GM19455 (cell line): ENCODE results near the gene ZNF462.
"Not testable (repeated sequence)": the region's sequence is repeated elsewhere in the genome, so short reads cannot be mapped to it uniquely, and the experiment has no call there.

ENCODE experiments used
- ATAC-seq: cut with Tn5 transposase; IDR thresholded peaks from one replicate; pipeline ENCODE4 v1.9.1; 2021; ENCODE audit not compliant: unreplicated experiment

Gene ZNF462, protein sequence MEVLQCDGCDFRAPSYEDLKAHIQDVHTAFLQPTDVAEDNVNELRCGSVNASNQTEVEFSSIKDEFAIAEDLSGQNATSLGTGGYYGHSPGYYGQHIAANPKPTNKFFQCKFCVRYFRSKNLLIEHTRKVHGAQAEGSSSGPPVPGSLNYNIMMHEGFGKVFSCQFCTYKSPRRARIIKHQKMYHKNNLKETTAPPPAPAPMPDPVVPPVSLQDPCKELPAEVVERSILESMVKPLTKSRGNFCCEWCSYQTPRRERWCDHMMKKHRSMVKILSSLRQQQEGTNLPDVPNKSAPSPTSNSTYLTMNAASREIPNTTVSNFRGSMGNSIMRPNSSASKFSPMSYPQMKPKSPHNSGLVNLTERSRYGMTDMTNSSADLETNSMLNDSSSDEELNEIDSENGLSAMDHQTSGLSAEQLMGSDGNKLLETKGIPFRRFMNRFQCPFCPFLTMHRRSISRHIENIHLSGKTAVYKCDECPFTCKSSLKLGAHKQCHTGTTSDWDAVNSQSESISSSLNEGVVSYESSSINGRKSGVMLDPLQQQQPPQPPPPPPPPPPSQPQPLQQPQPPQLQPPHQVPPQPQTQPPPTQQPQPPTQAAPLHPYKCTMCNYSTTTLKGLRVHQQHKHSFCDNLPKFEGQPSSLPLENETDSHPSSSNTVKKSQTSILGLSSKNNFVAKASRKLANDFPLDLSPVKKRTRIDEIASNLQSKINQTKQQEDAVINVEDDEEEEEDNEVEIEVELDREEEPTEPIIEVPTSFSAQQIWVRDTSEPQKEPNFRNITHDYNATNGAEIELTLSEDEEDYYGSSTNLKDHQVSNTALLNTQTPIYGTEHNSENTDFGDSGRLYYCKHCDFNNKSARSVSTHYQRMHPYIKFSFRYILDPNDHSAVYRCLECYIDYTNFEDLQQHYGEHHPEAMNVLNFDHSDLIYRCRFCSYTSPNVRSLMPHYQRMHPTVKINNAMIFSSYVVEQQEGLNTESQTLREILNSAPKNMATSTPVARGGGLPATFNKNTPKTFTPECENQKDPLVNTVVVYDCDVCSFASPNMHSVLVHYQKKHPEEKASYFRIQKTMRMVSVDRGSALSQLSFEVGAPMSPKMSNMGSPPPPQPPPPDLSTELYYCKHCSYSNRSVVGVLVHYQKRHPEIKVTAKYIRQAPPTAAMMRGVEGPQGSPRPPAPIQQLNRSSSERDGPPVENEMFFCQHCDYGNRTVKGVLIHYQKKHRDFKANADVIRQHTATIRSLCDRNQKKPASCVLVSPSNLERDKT (N-terminal part only)

DNA sequence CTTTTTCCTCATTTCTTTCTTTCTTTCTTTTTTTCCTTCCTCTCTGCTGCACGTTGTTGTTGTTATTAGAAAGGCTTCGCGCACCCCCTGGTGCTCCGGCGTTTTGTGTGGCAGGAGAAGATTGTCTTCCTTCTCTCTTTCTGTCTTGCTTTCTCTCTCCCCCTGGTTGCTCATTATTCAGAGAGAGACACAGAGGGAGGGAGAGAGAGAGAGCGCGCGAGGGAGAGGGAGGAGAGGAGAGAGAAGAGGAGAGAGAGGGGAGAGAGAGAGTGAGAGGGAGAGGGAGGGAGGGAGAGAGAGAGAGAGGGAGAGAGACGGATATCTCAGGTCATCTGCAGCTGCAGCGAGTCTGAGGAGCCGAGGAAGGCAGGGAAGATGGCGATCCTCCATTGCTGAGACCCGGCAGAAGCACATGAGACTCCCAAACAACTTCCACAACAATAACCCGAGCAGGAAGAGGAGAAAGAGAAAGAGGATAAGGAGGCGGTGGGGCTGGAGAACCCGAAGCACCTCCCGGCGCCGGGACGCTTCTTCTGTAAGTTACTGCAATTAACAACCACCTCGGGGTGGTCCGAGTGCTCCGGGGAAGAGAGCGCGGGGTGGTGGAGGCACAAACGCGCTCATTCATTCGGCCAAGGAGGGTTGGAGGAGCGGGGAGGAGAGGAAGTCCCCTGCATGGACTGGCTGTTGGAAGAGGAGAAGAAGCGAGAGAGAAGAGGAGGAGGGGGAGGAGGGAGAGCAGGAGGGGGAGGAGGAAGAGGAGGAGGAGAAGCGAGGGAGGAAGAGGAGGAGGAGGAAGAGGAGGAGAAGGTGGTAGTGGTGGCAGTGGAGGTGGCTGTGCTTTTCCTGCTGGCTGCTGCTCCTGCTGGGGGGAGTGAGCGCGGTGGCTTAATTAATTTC is at the start of gene ZNF462:
ZNF462 (plus strand) TSS at position 346 of the 900 bp plus-strand sequence. CDS start 60,218 bp downstream, outside the sequence.
- ATAC-seq, result no peak

DNA sequence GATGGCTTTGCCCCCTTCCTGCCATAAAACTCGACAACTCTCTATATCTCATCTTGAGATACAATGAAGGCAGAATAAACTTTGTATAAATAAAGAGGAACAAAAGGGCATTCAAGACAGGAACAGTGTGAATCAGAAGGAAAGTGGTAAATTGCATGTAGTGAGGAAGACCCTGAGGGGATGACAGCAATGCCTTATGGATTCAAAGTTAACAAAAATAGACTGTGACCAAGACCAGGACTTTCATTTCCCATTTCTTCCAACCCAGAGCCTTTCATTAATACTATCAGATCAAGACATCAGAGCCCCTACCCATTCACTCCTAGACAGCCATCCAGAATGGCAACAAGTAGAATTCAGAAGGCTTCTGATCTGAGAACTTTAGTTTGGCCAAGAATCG is 46.4 kb upstream of the ZNF462 start:
- no peak for ATAC-seq

DNA sequence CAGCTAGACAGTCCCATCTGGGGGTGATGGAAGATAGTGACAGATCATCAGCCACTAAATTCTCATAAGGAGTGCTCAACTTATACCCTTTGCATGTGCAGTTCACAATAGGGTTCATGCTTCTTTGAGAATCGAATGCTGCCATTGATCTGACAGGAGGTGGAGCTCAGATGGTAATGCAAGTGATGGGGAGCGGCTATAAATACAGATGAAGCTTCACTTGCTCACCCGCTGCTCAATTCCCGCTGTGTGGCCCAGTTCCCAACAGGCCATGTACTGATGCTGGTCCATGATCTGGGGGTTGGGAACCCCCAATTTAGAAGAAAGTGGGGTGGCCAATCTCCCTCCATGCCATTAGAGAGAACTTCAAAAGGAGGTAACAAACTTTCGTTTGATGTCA is 44.9 kb upstream of the ZNF462 start:
- no peak for ATAC-seq

DNA sequence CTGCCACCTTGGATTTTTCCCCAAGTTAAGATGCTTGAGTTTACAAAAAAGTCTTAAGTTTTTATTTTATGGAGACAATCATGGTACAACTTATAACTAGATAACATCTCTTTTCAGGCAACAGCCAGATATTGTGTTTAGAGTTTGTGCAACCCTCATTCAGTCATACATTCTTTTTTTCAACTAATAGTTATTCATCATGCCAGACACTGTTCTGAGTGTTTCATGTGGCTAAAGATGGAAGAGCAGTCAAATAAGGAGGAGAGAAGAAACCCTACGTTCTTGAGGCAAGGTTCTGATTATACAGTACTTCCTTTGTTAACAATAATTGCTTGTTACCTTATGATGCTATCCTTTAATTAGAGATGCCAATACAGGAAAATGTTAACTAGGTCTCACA is 42.1 kb upstream of the ZNF462 start:
- ATAC-seq, result no peak

DNA sequence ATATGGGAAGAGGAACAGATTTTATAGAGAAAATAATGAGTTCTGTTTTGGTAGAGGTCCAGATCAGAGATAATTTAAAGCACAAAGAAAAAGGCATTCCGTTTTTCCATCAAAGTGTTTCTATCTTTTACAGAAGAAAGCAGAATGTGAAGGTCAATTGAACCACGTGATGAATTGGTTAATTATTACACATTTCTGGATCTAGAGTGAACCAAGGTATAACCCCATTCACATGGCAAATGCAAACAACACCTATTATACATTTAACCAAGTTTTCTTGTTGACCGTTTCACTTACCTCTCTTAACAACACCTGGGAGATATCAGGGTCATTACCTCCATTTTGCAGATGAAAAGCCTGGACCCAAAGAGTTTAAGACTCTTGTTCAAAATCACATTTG is 34.9 kb upstream of the ZNF462 start:
- no peak for ATAC-seq

DNA sequence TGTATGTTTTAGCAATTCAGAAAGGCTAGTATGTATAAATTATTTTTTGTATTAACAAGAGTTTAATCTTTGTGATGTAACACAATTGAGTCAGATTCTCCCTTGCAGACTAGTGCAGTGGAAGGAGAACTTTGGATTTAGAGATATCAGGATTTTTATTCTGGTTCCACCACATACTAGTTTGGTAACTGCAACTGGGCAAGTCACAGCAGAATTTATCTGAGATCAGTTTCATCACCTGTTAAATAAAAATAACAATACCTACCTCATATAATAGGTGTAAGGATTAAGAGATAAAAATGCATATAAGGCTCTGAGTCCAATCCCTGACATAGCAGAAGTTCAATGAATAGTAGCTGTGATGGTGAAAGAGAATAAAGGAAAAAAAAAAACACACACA is 34.0 kb upstream of the ZNF462 start:
- ATAC-seq, result no peak

DNA sequence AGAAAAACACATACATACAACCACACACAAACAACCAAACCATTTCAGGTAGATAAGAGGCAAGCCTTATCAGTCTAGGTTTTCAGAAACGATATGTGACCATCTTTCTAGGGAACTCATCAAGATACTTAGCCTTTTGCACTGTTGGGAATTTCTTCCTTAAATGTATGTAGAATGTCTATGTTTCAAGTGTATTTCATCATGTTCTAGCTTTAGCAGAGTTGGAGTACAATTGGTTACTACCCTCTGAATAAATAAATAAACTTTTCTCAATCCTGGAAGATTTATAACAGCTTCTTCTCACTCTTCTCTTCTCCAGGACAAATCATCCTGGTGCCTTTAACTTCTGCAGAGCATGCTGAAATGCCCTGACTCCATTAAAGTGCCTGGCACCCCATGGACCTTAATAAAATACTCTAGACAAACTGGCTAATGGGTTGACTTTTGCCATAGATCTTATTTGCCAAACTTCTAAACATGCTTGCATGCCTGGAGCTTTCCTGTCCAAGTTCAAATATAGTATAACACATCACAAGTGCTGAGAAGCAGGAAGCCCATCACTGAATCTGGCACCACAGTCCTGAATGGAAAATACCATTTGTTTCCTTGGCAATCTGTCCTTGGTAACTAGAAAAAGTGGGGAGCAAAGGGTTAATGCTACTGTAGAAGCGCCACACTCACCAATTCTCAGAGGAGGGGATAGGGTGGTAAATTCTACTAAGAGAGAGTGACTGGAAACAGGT is 33.1 kb upstream of the ZNF462 start:
- no peak for ATAC-seq

DNA sequence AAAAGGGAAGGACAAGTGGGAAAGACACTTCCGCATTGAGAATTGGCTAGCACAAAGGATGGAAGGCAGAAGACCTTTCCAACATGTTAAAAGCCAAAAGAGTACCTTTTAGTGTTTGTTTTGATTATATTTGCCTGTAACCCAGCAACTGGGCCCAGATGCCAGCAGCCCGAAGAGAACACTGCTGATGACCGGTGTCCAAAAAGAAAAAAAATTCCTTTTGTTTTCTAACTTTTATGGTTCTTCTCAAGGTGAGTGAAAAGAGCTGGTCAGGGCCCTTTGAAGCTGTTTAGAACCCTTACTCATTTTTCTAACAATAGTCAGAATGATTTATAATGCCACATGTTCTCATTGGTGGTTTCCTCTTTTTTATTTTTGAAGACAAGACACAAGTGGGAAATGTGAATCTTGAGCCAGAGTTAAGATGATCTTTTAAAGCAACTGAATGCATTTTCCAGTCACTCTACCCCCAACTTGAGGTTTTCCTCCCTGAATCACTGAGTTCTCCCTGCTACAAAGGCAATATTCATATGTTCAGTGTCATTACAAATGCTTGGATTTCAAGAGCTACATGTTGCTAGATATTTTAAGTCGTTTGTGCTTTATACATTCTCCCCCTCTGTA is 32.3 kb upstream of the ZNF462 start:
- no peak for ATAC-seq

DNA sequence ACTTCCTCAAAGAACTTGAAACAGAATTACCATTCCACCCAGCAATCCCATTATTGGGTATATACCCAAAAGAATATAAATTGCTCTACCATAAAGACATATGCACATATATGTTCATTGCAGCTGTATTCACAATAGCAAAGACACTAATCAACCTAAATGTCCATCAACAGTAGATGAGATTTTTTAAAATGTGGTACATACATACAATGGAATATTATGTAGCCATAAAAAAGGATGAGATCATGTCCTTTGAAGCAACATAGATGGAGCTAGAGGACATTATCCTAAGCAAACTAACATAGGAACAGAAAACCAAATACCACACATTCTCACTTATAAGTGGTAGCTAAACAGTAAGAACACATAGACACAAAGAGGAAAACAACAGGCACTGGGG is 28.1 kb upstream of the ZNF462 start:
- ATAC-seq, result no peak

DNA sequence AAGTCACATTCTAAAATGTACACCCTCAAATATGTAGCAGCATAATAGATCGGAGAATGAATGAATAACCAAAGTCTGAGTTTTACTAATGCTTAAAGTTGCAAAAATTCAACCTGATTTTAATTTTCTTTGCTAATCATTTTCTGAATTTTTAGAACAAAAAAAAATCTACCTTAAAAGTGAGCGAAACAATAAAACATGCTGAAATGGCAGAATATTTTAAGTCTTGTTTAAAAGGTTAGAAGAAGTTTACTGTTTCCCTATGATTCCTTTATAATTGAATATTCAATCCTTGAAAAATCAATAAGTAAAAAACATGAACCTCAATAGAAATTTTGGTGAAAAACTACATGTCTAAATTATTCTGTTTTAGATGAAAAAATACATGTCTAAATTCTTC is 27.1 kb upstream of the ZNF462 start:
- no peak for ATAC-seq

DNA sequence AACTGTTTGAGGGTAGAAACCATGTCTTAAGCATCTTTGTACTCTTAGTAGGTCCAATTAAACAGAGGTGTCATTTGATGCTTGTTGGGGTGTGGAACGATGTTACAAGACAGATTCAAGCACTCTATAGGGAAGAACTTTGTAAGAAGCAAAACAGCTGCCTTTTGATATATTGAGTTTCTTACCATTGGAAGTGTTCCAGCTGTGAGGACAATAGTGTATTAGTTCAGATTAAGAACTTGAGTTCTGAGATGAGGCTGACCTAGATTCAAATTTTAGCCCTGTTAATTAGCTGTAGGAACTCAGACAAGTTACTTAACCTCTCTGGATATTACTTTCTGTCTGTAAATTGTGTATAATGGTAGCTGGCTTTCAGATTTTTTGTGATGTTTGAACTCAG is 19.6 kb upstream of the ZNF462 start:
- no peak for ATAC-seq

DNA sequence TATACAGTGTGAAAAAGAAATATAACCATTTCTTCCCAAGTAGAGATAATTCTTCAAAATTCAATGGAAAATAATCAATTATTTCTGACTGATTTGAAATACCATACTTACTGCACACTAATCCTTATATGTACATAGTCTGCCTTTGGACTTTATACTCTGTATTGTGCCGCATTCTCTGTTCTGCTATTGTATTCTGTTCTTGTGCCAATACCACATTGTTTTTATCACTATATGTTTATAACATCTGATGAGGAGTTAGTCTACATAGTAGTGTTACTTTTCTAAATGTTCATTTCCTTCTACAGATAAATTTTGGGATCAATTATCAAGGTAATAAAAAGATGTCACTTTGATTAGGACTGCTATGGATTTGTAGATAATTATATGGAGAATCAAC is 16.7 kb upstream of the ZNF462 start:
- no peak for ATAC-seq

DNA sequence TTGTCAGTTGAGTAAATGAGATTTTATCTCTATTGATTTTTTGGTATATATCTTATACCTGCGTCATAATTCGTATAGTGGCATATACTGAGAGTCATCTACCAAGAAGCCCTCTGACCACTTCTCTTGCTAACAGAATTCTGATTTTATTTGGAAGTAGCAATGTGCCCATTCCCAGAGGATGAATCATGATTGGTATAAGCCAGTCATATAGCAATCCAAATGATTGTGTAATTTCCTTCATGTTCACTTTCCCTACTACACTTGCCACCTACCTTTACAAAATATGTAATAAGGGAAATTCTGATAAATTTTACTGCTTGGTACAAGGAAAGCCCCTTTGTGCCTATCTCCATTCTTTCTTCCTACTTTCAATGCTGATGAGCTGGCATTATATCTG is 16.1 kb upstream of the ZNF462 start:
- ATAC-seq, result no peak

DNA sequence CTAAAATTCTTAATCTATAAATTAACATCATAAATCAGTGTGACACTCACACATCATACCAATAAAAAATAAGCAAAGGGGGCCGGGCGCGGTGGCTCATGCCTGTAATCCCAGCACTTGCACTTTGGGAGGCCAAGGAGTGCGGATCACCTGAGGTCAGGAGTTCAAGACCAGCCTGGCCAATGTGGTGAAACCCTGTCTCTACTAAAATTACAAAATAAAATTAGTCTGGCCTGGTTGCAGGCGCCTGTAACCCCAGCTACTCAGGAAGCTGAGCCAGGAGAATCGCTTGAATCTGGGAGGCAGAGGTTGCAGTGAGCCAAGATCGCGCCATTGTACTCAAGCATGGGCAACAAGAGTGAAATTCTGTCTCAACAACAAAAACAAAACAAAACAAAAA is 11.3 kb upstream of the ZNF462 start:
- ATAC-seq, result not testable (repeated sequence)

DNA sequence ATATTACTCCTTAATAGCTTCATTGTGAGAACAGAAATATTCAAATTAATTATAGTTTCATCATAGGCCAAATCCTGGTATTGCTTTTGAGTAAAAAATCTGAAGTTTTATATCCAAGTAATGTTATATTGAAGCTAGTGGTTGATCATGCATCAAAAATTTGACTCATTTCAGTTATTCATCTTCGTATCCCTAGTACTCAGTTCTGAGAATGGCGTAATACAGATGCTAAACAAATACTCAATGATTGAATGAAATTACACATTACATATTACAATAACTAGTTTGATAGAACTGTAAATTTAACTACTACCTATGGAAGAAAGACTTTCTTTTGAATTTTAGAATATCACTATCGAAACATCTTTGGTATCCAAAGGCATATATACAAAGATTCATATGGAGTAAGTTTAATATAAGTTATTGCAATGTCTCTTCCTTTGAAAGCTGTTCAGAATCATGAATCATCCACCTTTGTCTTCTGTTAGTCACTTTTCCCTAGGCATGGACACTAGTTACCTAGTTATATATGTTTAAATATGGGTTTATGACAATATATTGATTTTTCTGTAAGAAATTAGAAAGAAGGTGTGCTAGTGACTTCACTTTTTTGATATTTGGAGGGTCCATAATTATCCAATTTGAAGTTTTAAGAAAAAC is 5.0 kb upstream of the ZNF462 start:
- ATAC-seq, result no peak

DNA sequence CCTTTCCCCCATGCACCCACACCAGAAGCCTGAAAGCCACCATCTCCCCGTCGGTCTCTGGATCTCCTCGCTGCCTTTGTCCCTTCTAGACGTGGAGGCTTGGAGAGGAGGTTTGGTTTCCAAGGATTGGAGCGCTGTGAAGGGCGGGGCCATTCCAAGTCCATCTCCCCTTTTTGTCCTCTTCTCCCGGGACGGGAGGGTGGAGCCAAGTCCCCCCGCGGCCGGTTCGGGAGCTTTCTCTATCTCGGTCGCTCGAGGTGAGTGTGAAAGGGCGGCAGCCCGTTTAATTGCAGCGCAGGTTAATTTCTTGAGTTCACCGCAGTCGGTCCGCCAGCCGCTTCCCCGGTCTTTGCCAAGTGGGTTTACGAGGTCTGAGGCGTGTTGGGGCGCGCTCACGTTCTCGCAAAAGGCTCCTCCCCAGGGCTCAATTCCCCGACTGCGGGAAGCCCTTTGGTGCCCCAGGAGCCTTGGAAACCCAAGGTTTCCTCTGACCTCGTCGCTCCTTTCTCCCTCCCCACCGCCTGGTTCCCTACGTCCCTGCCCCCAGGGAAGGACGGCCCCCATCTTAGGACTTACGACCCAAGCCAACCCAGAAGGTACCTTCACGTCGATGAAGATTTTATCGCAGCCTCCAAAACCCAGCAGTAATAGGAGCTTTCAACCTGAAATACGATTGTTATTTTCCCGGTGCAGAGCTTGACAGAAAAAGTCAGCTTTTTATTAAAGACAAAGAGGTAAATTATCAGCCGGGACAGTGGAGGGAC is 2.8 kb upstream of the ZNF462 start:
- ATAC-seq, result no peak

DNA sequence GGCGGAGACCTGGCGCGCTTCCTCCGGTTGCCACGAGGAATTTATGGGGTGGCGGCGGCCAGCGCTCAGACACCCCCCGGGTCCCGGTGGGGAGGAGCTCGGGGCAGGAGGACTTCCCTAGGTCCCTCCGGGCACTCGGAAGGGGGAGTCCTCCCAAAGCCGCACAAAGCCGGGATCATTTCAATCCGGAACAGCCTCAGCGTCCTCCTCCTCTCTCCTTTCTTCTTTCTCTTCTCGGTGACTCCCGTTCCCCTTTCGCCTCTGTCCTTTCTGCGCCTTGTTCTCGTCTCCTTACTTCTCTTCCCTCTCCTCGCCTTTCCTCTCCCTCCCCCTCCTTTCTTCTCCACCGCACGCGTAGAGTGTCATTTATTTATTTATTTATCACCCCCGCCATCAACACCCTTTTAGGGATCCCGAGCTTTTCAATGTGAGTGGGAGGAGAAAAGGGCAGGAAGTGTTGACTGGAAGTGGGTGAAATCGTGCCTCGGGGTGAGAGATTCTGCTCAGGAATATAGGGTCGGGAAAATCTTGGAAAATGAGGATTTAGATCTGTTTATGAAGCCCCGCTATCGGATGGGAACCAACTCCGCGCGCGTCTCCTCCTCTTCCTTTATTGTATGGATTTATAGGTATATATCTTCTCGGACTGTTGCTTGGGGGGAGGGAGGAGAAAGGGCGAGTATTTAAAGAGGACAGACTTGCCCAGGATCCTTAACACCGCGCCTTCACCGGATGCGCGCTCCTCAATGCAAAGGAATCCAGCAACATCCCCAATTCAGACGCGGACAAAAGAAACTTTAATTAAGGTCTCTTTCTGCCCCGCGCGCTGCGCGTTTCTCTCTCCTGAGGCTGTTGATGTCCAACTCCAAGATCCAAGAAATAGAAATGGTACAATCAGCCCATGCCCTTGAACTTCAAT is 2.0 kb upstream of the ZNF462 start:
- ATAC-seq, result no peak
